Stimulated activated CD4-positive, alpha-beta T cell treated with anti-CD3 and anti-CD28 coated beads, Interleukin-4, amount 100 ng/mL, for 1 hour (primary cell): ENCODE measurements around the gene HLA-DQA1.
"Not testable (repeated sequence)": the region's sequence is repeated elsewhere in the genome, so short reads cannot be mapped to it uniquely, and the experiment has no call there.

ENCODE experiments used
- DNase-seq: peaks from one replicate; pipeline ENCODE4 v3.0.0-alpha.2; 2020

The HLA-DQA1 gene

DNA sequence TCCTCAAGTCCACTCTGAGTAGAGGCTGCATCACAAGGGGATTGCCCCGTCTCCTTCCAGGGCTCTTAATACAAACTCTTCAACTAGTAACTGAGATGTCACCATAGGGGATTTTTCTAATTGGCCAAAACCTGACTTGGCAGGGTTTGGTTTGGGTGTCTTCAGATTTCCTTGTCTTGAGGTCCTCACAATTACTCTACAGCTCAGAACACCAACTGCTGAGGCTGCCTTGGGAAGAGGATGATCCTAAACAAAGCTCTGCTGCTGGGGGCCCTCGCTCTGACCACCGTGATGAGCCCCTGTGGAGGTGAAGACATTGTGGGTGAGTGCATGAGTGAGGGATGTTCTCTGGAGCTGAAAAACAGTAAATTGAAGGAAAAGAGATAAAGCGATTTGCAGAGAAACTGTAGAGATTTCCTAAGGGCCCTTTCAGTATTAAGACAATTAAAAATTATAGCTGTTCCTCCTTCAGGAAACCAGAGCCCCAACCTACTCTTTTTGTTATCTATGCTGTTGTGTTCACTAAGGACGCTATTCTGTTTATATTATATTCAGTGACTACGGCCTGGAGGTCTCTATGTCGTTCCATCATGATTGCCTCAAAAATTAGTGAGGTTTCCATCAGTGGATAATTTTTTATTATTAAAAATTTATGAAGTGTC lies at the start of gene HLA-DQA1:
HLA-DQA1 (plus strand) TSS at position 188 of the 662 bp plus-strand sequence; CDS start at position 241, 53 bp downstream.
- no peak for DNase-seq

DNA sequence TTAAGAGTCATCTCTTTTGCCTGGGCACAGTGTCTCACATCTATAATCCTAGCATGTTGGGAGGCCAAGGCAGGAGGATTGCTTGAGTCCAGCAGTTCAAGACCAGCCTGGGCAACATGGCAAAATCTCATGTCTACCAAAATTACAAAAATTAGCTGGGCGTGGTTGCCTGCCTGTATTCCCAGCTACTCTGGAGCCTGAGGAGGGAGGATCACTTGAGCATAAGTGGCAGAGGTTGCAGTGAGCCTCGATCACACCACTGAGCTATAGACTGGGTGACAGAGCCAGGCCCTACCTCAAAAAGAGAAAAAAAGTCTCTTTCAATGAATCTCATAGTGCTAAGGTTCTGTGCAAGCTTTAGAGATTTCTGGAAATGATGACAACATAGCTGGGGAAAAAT lies 49.0 kb upstream of the HLA-DQA1 start:
- no peak for DNase-seq

DNA sequence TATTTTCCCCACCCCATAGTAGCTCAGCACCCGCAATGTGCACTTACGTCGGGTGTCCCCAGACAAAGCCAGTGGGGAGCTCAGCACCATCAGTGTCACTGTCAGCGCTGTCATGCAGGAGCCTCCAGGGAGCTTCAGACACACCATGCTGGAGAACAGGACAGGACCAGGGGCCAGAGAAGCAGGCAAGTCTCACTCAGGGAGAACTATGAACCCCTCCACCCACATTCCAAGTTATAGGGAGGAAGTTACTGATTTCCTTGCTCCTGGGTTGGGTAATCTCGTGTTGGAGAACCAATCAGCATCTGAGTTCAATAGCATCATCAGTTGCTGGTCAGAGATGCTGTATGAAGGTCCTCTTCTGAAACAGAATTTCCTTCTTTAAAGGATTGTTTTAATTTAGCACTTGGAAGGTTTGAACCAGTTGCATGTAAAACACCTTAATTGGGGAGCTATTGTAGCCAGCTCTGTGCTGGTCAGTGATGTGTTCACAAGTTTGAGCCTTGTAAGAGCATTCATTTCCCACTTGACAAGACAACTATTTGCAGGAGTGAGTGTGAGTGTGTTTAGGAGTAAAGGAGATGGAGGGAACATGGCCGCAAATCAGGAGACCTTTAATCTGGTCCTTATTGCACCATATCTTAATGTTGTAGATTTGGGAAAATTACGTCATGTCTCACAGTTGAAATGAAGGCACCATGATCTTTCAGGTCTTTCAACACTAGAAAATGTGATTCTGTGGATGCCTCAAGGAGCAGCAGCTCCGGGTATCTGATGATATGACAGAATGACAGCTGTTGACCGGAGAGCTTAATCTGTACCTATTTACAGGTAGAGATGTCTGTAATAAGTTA lies 47.4 kb upstream of the HLA-DQA1 start, which contains the start of gene HLA-DRB1:
HLA-DRB1 (minus strand) TSS at position 253 of the 854 bp plus-strand sequence; CDS start at position 147, 106 bp downstream.
- DNase-seq: peak; percentile 15

DNA sequence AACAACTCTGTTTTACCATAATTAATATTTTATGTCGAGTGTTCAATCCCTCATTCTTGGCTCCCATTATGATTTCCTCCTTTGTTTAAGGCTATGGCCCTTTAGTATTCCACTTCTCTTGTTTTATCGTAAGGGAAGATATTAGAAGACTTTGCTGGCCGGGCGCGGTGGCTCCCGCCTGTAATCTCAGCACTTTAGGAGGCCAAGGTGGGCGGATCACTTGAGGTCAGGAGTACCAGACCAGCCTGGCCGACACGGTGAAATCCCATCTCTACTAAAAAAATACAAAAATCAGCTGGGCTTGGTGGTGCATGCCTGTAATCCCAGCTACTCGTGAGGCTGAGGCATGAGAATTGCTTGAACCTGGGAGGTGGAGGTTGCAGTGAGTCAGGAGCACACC lies 46.5 kb upstream of the HLA-DQA1 start:
- DNase-seq: not testable (repeated sequence)

DNA sequence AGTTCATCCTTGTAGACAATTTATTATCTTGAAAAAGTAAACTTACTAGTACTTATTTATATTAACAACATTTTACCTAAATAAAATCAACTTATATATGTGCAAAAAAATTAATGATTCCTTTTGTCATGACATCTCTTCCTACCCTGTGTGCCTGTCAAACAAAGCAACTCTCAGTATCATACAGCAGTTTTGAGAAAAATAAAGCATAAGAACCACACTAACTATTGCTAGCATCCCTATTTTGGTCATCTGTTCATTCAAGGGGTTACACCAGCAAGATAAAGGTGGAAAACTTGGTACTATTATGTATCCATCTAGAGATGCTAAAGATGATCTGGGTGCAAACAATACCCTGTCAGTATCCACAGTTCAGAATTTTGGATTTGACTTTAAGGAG lies 40.2 kb upstream of the HLA-DQA1 start:
- DNase-seq: no peak

DNA sequence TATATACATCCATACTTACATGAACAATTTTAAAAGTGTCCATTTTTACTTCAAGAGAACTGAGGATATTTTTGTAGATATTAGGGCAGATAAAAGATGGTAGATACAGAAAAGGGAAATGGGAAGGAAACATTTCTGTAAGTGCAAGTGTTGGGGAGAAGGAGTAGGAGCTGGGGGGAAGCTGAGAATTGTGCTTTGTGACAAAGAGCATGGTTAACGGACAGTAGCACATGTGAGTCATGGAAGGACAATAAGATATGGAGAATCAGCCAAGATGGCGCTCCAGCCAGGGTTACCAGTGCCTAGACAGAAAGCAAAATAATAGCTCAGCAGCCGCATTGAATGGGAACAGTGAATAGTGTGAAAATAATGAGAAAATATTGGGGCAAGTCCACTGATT lies 34.8 kb upstream of the HLA-DQA1 start:
- DNase-seq: no peak

DNA sequence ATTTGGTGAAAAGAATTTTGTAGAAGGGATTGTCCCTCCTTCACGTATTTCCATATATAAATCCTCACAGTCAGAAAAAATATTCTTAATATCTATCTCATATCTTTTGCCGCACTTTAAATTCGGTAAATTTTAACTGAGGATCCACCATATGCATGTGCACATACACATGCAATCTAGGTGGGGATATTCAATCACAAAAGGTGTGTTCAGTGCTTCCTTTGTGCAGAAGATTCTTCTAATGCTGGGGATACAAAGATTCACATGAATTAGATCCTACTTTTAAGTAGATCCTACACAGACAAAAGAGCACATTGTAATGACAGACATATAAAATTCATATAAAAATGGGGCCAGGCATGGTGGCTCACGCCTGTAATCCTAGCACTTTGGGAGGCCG lies 34.0 kb upstream of the HLA-DQA1 start:
- no peak for DNase-seq

DNA sequence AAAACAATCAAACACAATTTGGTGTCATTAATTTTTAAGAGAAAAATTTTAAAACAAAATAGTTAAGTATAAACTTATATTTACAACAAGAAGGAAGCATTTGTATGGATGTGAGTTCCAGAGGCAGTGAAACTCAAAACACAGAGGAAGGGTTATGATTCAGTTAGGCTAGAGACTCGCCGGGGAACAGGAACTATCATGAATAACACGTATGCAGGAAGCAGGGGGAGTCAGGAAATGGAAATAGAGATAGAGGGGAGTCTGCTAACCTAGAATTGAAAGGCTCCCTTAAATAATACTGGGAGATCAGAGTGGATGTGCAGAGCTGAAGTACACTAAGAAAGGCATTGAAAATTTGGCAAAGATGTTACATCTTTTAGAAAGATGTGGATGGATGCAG lies 33.3 kb upstream of the HLA-DQA1 start:
- no peak for DNase-seq

DNA sequence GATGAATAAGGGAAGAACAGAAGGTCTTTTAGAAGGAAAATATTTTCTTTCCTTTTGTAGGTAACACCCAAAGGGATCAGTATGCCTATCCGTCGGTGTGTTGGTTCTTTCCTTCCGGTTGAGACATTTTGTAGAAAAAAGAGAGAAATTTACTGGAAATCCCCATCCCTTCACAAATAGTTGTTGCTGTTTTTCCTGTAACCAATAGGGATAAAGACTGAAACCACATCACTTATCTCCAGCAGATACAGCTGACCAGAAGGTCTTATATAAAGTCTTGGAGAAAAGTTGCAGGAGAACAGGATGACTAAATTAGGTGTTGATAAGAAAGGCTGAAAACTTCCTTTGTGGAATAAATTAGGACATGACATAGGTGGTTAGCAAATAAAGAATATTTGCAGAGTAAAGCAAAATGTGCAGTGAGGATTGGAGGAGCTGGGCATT lies 32.8 kb upstream of the HLA-DQA1 start:
- no peak for DNase-seq

DNA sequence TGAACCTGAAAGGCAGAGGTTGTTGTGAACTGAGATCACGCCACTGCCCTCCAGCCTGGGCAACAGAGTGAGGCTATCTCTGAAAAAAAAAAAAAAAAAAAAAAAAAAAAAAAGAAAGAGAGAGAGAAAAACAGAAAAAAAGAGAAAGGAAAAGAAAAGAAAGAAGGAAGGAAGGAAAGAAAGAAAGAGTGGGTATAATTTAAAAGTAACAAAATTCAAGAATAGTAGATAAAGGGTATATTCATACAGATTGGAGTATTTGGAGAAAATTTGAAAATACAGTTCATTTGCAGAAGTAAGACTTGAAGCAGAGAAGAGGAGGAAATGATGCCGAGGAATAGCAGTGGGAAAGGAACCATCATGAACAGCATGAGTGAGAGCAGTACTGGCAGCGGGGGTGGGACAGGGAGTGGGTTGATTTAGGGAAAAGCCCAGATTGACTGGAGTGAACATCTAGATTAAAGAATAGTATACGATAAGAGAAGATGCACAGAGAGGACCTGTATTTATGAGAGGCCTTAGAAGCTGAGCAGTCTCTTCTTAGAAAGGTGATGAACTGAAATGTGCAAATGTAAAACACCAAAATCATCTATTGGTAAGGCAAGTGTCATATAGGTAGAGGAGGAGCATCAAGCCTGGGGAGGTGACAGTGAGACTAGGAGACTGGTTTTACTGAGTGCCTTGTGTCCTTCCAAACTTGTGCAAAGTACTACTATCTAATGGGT lies 29.8 kb upstream of the HLA-DQA1 start:
- no peak for DNase-seq

DNA sequence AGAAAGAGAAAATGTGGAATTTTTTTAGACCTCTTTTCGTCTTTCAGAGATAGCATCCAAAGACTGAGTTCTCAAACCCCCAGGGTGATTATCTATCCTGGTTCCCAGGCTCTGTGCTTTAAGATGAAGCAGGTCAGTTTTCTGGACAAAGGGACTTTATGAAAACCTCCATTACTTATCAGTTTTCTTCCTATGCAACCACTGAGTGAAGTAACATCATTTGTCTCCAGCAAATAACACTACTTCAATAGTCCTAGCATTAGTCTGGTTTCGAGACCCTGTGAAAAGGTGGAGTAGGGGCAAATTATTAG lies 29.3 kb upstream of the HLA-DQA1 start:
- no peak for DNase-seq

DNA sequence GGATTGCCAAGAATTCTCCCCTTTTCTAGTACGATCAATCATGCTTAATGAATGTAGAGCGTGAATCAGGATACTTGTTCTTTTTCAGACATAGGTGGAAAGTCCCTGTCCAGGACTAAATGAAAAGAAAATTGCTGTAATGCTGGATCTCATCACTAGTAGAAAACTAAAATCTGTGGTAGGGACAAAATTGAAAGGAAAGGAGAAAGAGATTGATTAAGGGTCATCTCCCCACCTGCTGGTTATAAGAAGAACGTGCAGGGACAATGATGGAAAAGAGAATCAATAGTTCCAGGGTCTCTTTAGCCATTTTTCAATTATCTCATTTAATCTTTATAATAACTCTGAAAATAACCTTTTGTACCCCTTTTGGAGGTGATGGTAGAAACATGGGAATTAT lies 28.8 kb upstream of the HLA-DQA1 start:
- no peak for DNase-seq

DNA sequence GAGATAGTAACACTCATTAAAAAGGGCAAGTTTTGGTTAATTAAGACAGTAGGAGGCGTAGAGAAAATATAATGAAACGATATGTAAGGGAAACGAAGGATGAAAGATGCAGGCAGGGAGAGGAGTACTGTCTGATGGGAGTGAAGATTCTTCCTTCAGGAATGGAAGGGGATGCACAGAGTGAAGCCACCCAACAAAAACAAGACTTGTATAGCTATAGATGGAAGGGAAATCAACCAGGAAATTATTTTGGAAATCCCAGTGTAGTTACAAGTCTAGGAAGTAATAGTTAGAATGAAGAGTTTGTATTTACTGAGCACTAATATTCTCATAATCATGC lies 27.8 kb upstream of the HLA-DQA1 start:
- DNase-seq: no peak

DNA sequence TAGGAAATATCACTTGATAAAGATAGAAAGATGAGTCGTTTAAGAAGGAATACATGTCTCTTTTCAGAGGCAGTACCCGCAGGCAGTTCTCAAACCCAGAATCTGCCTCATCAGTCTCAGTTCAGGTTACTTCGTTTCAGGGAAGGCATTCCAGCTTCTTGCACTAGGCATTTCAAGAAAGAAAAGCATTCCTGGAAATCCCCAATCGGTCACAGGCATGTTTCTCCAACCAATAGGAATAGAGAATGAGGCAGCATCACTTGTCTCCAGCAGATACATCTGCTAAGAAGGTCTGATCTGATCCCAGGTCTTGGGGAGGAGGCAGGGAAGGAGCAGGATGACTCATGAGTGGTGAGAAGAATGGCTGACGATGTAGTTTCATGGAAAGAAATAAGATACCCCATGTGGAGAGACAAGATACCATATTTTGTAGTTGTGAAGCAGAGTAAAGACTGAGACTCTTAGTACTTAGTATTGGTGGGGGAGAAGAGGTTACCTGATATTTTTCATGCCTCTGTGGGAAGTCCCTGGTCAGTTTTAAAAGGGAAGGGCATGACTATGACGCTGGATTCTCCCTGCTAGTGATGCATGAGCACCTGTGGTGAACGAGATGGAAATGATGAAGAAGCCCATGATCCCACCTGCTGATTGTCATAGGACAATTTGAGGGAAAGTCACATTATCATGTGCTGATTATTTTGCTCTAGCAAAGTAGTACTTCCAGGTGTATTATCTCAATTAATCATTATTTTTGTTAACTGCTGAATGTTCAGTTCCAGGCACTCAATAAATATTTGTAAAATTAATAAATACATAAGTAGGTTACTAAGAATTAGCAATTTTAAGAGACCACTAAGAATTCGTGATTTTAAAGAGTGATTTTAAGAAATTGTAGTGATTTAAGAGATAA lies 27.2 kb upstream of the HLA-DQA1 start:
- DNase-seq: peak; percentile 15

DNA sequence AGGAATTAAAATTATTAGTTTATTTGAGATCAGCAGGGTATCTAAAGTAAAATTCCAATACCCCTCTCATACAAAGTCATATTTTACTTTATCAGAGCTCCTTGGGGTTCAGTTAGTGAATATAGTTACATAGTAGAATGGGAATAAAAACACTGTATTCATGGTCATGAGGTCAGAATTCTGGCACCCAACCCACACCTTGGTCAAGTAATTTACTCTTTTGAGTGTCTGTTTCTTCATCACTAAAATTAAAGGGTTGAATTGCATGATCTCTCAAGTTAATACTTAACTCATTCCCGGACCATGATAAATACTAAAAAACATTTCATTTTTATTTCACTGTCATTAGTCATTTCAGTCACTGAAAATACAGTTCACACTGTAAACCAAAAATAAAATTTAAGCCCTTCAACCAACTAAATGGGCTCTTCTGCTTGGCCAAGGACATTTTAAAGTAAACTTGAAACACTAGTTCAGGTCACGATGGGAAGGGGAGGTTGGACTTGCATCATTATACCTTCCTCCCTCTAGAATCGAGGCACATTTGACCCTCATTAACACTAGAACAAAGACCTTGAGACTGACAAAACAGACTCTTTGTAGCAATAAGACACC lies 26.4 kb upstream of the HLA-DQA1 start:
- DNase-seq: no peak

DNA sequence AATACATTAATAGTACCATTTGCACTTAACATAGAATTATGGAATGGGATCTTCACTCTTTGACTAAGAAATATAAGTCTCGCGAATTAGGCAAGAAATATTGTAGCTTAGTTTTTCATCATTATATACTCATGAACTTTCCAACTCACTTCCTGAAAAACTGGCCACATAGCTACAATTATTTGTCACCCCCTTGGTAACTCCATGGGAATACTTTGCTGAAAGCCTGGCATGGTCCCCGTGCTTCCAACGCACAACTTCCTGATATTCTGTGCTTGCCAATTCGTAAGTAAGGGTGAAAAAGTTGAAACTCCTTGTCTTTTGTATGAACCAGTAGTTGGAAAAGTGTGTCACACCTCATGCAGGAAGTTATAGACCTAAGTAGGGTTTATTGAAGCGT lies 23.7 kb upstream of the HLA-DQA1 start:
- DNase-seq: no peak

DNA sequence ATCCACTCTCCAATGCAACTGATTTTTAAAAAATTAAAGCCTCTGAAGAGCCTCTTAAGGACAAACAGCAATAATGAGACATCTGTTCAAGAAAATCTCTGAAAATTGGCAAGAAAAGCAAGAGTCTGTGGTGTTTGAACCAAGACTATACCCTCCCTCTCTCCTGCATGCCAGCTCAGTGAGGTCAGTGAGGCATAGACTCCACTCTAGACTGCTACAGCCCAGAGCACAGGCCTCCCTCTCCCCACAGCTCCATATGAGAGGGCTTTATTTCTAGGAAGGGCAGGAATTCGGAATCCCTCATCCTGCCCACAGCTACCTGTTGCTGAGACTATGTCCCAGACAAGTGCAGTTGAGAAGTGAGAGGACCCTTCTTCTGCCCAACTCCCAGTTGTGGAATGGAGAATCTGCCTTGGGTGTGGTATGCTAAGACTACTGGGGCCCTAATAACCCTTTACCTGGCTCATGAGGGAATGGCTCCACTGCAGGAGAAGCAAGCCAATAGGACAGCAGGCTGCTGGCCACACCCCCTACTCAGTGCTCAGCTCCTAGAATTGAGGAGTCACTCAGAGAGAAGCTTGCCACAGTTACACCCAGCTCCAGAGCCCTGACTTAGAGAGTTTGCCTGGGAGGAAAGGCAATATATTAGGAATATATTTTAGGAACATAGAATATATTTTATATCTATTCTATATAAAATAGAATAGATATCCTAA lies 22.7 kb upstream of the HLA-DQA1 start:
- DNase-seq: no peak

DNA sequence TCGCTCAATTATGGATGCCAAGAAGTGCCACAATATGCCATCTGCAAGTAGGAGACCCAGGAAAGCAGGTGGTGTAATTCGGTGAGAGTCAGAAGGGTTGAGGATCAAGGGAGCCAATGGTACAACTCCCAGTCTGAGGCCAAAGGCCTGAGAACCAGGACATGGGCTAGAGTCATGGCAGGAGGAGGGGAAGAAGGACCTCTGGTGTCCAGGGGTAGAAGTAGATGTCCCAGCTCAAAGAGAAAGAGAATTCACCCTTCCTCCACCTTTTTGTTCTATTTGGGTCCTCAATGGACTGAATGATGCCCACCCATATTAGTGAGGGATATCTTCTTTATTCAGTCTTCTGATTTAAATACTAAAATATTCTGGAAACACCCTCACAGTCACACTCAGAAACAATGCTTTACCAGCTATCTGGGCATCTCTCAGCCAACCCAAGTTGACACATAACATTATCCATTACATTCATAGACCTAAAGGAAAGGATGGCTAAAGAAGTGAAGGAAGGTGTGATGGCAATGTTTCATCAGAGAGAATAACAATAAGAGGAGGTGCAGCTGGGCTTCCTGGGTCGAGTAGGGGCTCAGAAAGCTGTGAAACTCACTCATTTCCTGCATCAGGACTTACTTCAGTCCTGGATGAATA lies 21.2 kb upstream of the HLA-DQA1 start:
- no peak for DNase-seq

DNA sequence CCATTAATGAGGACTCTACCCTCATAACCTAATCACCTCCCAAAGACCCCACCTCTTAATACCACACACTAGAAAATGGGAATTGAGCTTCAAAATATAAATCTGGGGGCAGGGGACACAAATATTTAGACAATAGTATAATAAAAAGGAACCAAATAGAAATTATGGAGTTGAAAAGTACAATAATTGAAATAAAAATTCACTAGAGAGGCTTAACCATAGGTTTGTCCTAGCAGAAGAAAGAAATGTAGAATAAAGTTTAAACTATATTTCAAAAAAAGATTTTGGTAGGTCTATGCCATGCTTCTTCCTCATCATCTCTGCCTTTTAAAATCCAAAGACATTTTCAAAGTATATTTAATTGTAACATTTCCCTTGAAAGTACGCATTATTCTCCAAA lies 19.5 kb upstream of the HLA-DQA1 start:
- no peak for DNase-seq

DNA sequence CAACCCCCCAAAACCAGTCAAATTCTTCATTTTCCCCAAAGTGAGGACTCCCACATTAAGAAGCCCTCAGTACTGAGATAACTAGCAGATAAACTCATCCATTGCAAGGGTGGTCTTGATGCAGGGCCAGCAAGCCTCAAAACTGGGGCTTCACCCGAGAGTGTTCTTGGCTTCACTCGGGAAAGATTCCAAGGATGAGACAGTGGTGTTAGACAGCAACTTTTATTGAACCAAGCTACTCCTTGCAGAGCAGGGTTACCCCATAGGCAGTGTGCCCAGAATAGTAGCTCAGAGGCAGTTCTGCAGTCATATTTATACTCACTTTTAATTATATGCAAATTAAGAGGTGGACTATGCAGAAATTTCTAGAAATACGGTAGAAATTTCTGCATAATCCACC lies 15.8 kb upstream of the HLA-DQA1 start:
- no peak for DNase-seq
